GM12878 (cell line): ENCODE results near the gene NELL1. TPM values are rescaled to one million over a fixed set of nuclear protein-coding genes. Genes with fewer than 3 reads are reported as not detected.

Experiments used
- ATAC-seq: fragments of 200-7000 bp; cut with Tn5 transposase; 3 replicates; pipeline ENCODE4 v1.9.1; 2020; ENCODE audit warnings: mild to moderate bottlenecking, moderate library complexity
- BruUV-seq: library from RNA; stranded (reverse); fragments of 400-500 nt; replicated peaks from 2 replicates; lab custom pipeline; 2021; lab: Mats Ljungman, UMichigan
- CTCF ChIA-PET: fragments of 300-600 bp; sonication (Branson Sonifier 250); formaldehyde crosslinking; extraction: SDS; loops from one replicate; lab custom pipeline; 2021; ENCODE audit warnings: inconsistent platforms; lab: Yijun Ruan, JAX
- POLR2A ChIA-PET: fragments of 350-600 bp; formaldehyde crosslinking; extraction: SDS; loops from one replicate; lab custom pipeline; 2021; ENCODE audit warnings: inconsistent platforms; lab: Charles Lee
- RAD21 ChIA-PET: fragments of 300-600 bp; sonication (Branson Sonifier 250); formaldehyde crosslinking; loops from one replicate; lab custom pipeline; 2023; ENCODE audit warnings: antibody characterized with exemption; ENCODE audit not compliant: unreplicated experiment; lab: Charles Lee
- SMC1A ChIA-PET: fragments of 300-600 bp; sonication (Branson Sonifier 250); formaldehyde crosslinking; loops from one replicate; lab custom pipeline; 2023; ENCODE audit not compliant: unreplicated experiment, uncharacterized antibody; lab: Charles Lee
- DNase-seq: peaks from one replicate; pipeline ENCODE4 v3.0.0-alpha.2; 2011; ENCODE audit warnings: low read depth, low spot score
- FAIRE-seq: peaks from 3 replicates; lab custom pipeline; 2011; peaks lifted over from hg19 to GRCh38; lab: Jason Lieb, UNC
- H2AFZ ChIP-seq: 2 replicates; pipeline ENCODE4 v1.6.0; 2011; ENCODE audit warnings: low read depth, low read length, control low read depth; ENCODE audit not compliant: control insufficient read depth
- H3K27ac ChIP-seq: 2 replicates; pipeline ENCODE4 v1.5.1; 2011; ENCODE audit warnings: control low read depth; ENCODE audit not compliant: control insufficient read depth, insufficient read depth
- H3K27me3 ChIP-seq, 2 experiments: replicated peaks in 1 of 2; 2 replicates each; pipeline versions ENCODE4 v1.6.0 to v1.6.1; 2011; ENCODE audit warnings: low read length in 1 of 2; ENCODE audit not compliant: control insufficient read depth in 2 of 2, insufficient read depth in 2 of 2
- H3K36me3 ChIP-seq, 2 experiments: 2 replicates each; pipeline ENCODE4 v1.5.1; 2011; ENCODE audit warnings: low read length in 1 of 2; ENCODE audit not compliant: control insufficient read depth in 2 of 2, insufficient read depth in 2 of 2
- H3K4me1 ChIP-seq: 2 replicates; pipeline ENCODE4 v1.6.1; 2011; ENCODE audit warnings: mild to moderate bottlenecking, low read length, moderate library complexity, mixed read lengths; ENCODE audit not compliant: control insufficient read depth, insufficient read depth
- H3K4me2 ChIP-seq: 2 replicates; pipeline ENCODE4 v1.6.0; 2011; ENCODE audit warnings: control low read depth; ENCODE audit not compliant: control insufficient read depth, insufficient read depth
- H3K4me3 ChIP-seq: fragments of 200-600 bp; sonication (generic); 2 replicates; pipeline ENCODE4 v1.5.1; 2016
- H3K79me2 ChIP-seq: 2 replicates; pipeline ENCODE4 v1.6.0; 2011; ENCODE audit warnings: low read length; ENCODE audit not compliant: control insufficient read depth, insufficient read depth
- H3K9ac ChIP-seq: 2 replicates; pipeline ENCODE4 v1.8.0; 2011; ENCODE audit warnings: low read length, control low read depth, mixed read lengths; ENCODE audit not compliant: control insufficient read depth, insufficient read depth
- H3K9me3 ChIP-seq: replicated peaks from 3 replicates; pipeline ENCODE4 v1.5.1; 2011; ENCODE audit warnings: mild to moderate bottlenecking, low read length; ENCODE audit not compliant: control insufficient read depth, insufficient read depth
- H4K20me1 ChIP-seq: 2 replicates; pipeline ENCODE4 v1.6.0; 2011; ENCODE audit not compliant: control insufficient read depth, insufficient read depth
- BACH1 ChIP-seq: fragments of 450-650 bp; IDR thresholded peaks from 2 replicates; pipeline ENCODE4 v1.6.1; 2017; ENCODE audit warnings: mild to moderate bottlenecking, borderline replicate concordance
- BHLHE40 ChIP-seq, 2 experiments: fragments of 450-650 bp in 1 of 2; IDR thresholded peaks; 2 replicates each; pipeline ENCODE4 v1.6.1; 2011 to 2017; ENCODE audit warnings: low read depth in 2 of 2, borderline replicate concordance in 1 of 2, improper control_type of control experiment in 1 of 2, low read length in 1 of 2, mild to moderate bottlenecking in 1 of 2
- DPF2 ChIP-seq: fragments of 450-650 bp; IDR thresholded peaks from 2 replicates; pipeline ENCODE4 v1.6.1; 2017; ENCODE audit warnings: mild to moderate bottlenecking
- JUND ChIP-seq: IDR thresholded peaks from 2 replicates; pipeline ENCODE4 v1.6.1; 2012; ENCODE audit warnings: low read depth, mild to moderate bottlenecking, low read length, improper control_type of control experiment, moderate library complexity
- KAT2A ChIP-seq: conservative IDR thresholded peaks from 2 replicates; pipeline ENCODE4 v1.6.1; 2011; ENCODE audit warnings: low read depth, low read length; ENCODE audit not compliant: control insufficient read depth
- PKNOX1 ChIP-seq: fragments of 450-650 bp; IDR thresholded peaks from 2 replicates; pipeline ENCODE4 v1.6.1; 2016; ENCODE audit warnings: mild to moderate bottlenecking
- RELB ChIP-seq: fragments of 450-650 bp; IDR thresholded peaks from 2 replicates; pipeline ENCODE4 v1.6.1; 2017; ENCODE audit warnings: low read depth, mild to moderate bottlenecking, moderate library complexity
- STAT1 ChIP-seq: fragments of 450-650 bp; conservative IDR thresholded peaks from 2 replicates; pipeline ENCODE4 v1.6.1; 2014; ENCODE audit warnings: antibody characterized with exemption, mild to moderate bottlenecking
- TCF12 ChIP-seq: IDR thresholded peaks from 2 replicates; pipeline ENCODE4 v1.6.1; 2011; ENCODE audit warnings: low read depth, mild to moderate bottlenecking, low read length
- WRNIP1 ChIP-seq: IDR thresholded peaks from 2 replicates; pipeline ENCODE4 v1.6.1; 2011; ENCODE audit warnings: low read depth, low read length, improper control_type of control experiment, borderline replicate concordance
- YY1 ChIP-seq: IDR thresholded peaks from 2 replicates; pipeline ENCODE4 v1.6.1; 2011; ENCODE audit warnings: low read depth, mild to moderate bottlenecking, low read length
- ZNF207 ChIP-seq: fragments of 450-650 bp; IDR thresholded peaks from 2 replicates; pipeline ENCODE4 v1.6.1; 2014; ENCODE audit warnings: antibody characterized with exemption, mild to moderate bottlenecking, borderline replicate concordance
- ZSCAN29 ChIP-seq: fragments of 450-650 bp; IDR thresholded peaks from 2 replicates; pipeline ENCODE4 v1.6.1; 2017; ENCODE audit warnings: mild to moderate bottlenecking, moderate library complexity
- WGBS: methylation state at CpG from one replicate; pipeline ENCODE4 v1.1.6; 2016; ENCODE audit warnings: low lambda C conversion rate; ENCODE audit not compliant: insufficient replicate concordance, insufficient coverage; ENCODE audit errors: missing lambda C conversion rate; 5-methylcytosine and 5-hydroxymethylcytosine counted together
- in situ Hi-C: fragments of 300-500 bp; cut with MboI; formaldehyde crosslinking; loops from 9 replicates; pipeline ENCODE4 v1.14.3; 2018; ENCODE audit warnings: mixed read lengths
- intact Hi-C: fragments of 100-400 bp; cut with micrococcal nuclease; formaldehyde crosslinking; loops from one replicate; pipeline ENCODE4 v1.14.2; 2022; ENCODE audit not compliant: unreplicated experiment
- polyA plus RNA-seq, 11 experiments: library from polyadenylated mRNA; depleted of rRNA in 4 of 11; unstranded in 6 of 11; stranded (reverse) in 5 of 11; fragments of >200 nt; fragmentation: Nextera tagmentation in 4 of 11; fragmentation: Illumina TruSeq in 1 of 11; extraction: Ambion mirVana in 4 of 11; extraction: Trizol in 1 of 11; gene quantifications; 1 replicate in 1 of 11; 2 replicates in 10 of 11; pipeline versions ENCODE4 v1.2.1 to v1.2.3, GENCODE V29; 2011 to 2016; ENCODE audit warnings: inconsistent platforms in 2 of 11, missing spikeins in 2 of 11, low read depth in 1 of 11
- total RNA-seq, 4 experiments: library from RNA; depleted of rRNA in 3 of 4; stranded (reverse); fragments of >200 nt in 3 of 4; fragmentation: Illumina TruSeq in 1 of 4; extraction: Trizol in 1 of 4; gene quantifications; 2 replicates each; pipeline versions ENCODE4 v1.2.1 to v1.2.3, GENCODE V29; 2013 to 2021
- TF ChIP-seq, protein P1 (sequence below): fragments of 450-650 bp; IDR thresholded peaks from 2 replicates; pipeline ENCODE4 v1.6.1; 2017; ENCODE audit warnings: mild to moderate bottlenecking, moderate library complexity
- TF ChIP-seq, protein P2 (sequence below): fragments of 450-650 bp; formaldehyde crosslinking; IDR thresholded peaks from 2 replicates; pipeline ENCODE4 v1.4.0; 2022; ENCODE audit warnings: mild to moderate bottlenecking, moderate library complexity

The NELL1 gene
- total and polyA plus RNA-seq, 10 of the 15 experiments (the other 5 are each of a cell fraction or from before 2014, with no cell fraction given): 0.02 to 0.12 TPM; not detected in 8

DNA sequence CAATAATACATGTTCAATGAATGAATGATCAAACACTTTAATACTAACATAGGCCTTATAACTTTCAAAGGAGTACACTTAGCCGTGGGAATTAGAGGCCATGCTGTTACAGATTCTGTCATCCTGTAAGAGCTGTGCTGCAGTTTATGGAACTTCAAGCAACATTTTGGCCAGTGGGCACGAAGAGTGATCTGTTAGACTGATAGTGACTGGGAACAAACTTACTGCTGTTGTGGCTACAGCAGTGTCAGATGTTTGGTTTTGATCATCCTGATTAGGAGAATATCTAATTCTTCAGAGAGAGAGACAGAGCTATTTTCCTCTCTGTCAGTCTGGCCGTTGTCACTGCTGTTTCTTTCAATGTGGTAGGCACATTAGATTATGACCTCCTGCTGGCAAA lies 348.9 kb downstream of the NELL1 start:
- in situ Hi-C loops: no loop called here
- H3K27ac ChIP-seq: no peak overlapping the region
- no peak overlapping the region for H2AFZ ChIP-seq
- H3K4me3 ChIP-seq: no peak overlapping the region
- no peak overlapping the region for H3K4me2 ChIP-seq
- DNase-seq (no peak), ATAC-seq (no peak), FAIRE-seq (no peak)
- H3K9ac ChIP-seq: no peak overlapping the region
- intact Hi-C loops: no loop called here
- H3K36me3 ChIP-seq: no peaks in the 10 kb centered on the region
- ChIA-PET RAD21 (no interaction called here), CTCF (no interaction called here), SMC1A (interaction anchor here (1.2 kb wide), 1 partner anchor 10 kb away, joined by 4 read pairs; no protein-coding TSS in a partner anchor), POLR2A (no interaction called here)
- no peaks in the 10 kb centered on the region for H3K4me1 ChIP-seq
- no peaks in the 10 kb centered on the region for H3K79me2 ChIP-seq
- 0% methylated on average over 3 of the region's 3 CpGs for WGBS
- H3K27me3 ChIP-seq: no peaks in the 10 kb centered on the region
- H3K9me3 ChIP-seq: no peaks in the 10 kb centered on the region
- no peaks in the 10 kb centered on the region for H4K20me1 ChIP-seq
- no TSS peak for BruUV-seq
- no peak for TF ChIP-seq TCF12
- no peak for TF ChIP-seq JUND
- no peak for TF ChIP-seq YY1
- TF ChIP-seq PKNOX1: no peak
- no peak for TF ChIP-seq STAT1
- TF ChIP-seq ZSCAN29: no peak
- TF ChIP-seq BACH1: no peak
- no peak for TF ChIP-seq DPF2
- TF ChIP-seq ZNF207: no peak
- TF ChIP-seq, protein P1, sequence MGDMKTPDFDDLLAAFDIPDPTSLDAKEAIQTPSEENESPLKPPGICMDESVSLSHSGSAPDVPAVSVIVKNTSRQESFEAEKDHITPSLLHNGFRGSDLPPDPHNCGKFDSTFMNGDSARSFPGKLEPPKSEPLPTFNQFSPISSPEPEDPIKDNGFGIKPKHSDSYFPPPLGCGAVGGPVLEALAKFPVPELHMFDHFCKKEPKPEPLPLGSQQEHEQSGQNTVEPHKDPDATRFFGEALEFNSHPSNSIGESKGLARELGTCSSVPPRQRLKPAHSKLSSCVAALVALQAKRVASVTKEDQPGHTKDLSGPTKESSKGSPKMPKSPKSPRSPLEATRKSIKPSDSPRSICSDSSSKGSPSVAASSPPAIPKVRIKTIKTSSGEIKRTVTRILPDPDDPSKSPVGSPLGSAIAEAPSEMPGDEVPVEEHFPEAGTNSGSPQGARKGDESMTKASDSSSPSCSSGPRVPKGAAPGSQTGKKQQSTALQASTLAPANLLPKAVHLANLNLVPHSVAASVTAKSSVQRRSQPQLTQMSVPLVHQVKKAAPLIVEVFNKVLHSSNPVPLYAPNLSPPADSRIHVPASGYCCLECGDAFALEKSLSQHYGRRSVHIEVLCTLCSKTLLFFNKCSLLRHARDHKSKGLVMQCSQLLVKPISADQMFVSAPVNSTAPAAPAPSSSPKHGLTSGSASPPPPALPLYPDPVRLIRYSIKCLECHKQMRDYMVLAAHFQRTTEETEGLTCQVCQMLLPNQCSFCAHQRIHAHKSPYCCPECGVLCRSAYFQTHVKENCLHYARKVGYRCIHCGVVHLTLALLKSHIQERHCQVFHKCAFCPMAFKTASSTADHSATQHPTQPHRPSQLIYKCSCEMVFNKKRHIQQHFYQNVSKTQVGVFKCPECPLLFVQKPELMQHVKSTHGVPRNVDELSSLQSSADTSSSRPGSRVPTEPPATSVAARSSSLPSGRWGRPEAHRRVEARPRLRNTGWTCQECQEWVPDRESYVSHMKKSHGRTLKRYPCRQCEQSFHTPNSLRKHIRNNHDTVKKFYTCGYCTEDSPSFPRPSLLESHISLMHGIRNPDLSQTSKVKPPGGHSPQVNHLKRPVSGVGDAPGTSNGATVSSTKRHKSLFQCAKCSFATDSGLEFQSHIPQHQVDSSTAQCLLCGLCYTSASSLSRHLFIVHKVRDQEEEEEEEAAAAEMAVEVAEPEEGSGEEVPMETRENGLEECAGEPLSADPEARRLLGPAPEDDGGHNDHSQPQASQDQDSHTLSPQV: no peak
- no peak for TF ChIP-seq BHLHE40 (IDR thresholded peaks at IDR 0.05; ENCODE audit: borderline replicate concordance in 1 of 2, low read depth in 2 of 2, low read length in 1 of 2)
- TF ChIP-seq, protein P2, sequence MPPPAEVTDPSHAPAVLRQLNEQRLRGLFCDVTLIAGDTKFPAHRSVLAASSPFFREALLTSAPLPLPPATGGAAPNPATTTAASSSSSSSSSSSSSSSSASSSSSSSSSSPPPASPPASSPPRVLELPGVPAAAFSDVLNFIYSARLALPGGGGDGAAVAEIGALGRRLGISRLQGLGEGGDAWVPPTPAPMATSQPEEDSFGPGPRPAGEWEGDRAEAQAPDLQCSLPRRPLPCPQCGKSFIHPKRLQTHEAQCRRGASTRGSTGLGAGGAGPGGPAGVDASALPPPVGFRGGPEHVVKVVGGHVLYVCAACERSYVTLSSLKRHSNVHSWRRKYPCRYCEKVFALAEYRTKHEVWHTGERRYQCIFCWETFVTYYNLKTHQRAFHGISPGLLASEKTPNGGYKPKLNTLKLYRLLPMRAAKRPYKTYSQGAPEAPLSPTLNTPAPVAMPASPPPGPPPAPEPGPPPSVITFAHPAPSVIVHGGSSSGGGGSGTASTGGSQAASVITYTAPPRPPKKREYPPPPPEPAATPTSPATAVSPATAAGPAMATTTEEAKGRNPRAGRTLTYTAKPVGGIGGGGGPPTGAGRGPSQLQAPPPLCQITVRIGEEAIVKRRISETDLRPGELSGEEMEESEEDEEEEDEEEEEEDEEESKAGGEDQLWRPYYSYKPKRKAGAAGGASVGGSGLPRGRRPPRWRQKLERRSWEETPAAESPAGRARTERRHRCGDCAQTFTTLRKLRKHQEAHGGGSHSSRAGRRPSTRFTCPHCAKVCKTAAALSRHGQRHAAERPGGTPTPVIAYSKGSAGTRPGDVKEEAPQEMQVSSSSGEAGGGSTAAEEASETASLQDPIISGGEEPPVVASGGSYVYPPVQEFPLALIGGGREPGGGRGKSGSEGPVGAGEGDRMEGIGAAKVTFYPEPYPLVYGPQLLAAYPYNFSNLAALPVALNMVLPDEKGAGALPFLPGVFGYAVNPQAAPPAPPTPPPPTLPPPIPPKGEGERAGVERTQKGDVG (CRISPR knock-in tag): no peak
- TF ChIP-seq KAT2A: no peak
- TF ChIP-seq RELB: no peak
- no peak for TF ChIP-seq WRNIP1
